ENCODE measurements around the gene CTAG1A. TPM values are rescaled to one million over a fixed set of nuclear protein-coding genes. Genes with fewer than 3 reads are reported as not detected.

CTAG1A gene
- total RNA-seq, 1 experiment from 2014 or later = not detected

- POLR2A ChIA-PET = no interaction called here
- Histone ChIP-seq H3K36me3 (ENCODE audit: control insufficient read depth in 1 of 2, insufficient read depth in 2 of 2, low read length in 2 of 2) (no peaks in the 10 kb centered on the region), H3K9ac (ENCODE audit: low read length) (no peak overlapping the region), H3K27me3 (ENCODE audit: insufficient read depth, low read length) (no peaks in the 10 kb centered on the region), H4K20me1 (ENCODE audit: insufficient read depth) (no peaks in the 10 kb centered on the region), H3K9me2 (ENCODE audit: insufficient read depth) (no peaks in the 10 kb centered on the region), H3K4me3 (replicated peaks in 1 of 2; ENCODE audit: low read depth in 1 of 2, low read length in 2 of 2) (no peak overlapping the region), H3K9me3 (ENCODE audit: control insufficient read depth in 1 of 2, insufficient read depth in 1 of 2, low read depth in 1 of 2, low read length in 2 of 2) (no peaks in the 10 kb centered on the region), H3K4me2 (ENCODE audit: low read length) (no peak overlapping the region), H3K79me2 (ENCODE audit: insufficient read depth, low read length) (no peaks in the 10 kb centered on the region), H2AFZ (ENCODE audit: low read depth, low read length, poor library complexity, severe bottlenecking) (no peak overlapping the region), H3K27ac (ENCODE audit: low read depth, low read length) (no peak overlapping the region), H3K4me1 (ENCODE audit: control insufficient read depth in 1 of 2, insufficient read depth in 2 of 2, low read length in 2 of 2) (peaks cover 16 to 17% of the 10 kb centered on the region in 2 experiments)
- no peak for ATAC-seq
- no peak for TF ChIP-seq EGR1 (IDR thresholded peaks at IDR 0.05; ENCODE audit: low read depth)
- no peak for TF ChIP-seq TCF7L2 (IDR thresholded peaks at IDR 0.05; ENCODE audit: borderline replicate concordance, extremely low read depth, insufficient read depth, insufficient read length)
- TF ChIP-seq ATF3 (IDR thresholded peaks at IDR 0.05) = no peak
- TF ChIP-seq, protein P1, sequence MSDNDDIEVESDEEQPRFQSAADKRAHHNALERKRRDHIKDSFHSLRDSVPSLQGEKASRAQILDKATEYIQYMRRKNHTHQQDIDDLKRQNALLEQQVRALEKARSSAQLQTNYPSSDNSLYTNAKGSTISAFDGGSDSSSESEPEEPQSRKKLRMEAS (IDR thresholded peaks at IDR 0.05) = no peak
- TF ChIP-seq ZFX (IDR thresholded peaks at IDR 0.05) = no peak
- TF ChIP-seq CEBPB (IDR thresholded peaks at IDR 0.05; ENCODE audit: low read depth) = no peak
- TF ChIP-seq RAD21 (IDR thresholded peaks at IDR 0.05; ENCODE audit: low read depth) = no peak
- no peak for TF ChIP-seq POLR2A (IDR thresholded peaks at IDR 0.05; ENCODE audit: borderline replicate concordance, extremely low read depth, insufficient read depth, insufficient read length)
- no peak for TF ChIP-seq EZH2 (IDR thresholded peaks at IDR 0.05)
- TF ChIP-seq SP1 (IDR thresholded peaks at IDR 0.05; ENCODE audit: low read depth) = no peak
- TF ChIP-seq SIN3A (IDR thresholded peaks at IDR 0.05; ENCODE audit: low read depth) = no peak
- no peak for TF ChIP-seq CBX3 (IDR thresholded peaks at IDR 0.05; ENCODE audit: low read depth)
- TF ChIP-seq, protein P2, sequence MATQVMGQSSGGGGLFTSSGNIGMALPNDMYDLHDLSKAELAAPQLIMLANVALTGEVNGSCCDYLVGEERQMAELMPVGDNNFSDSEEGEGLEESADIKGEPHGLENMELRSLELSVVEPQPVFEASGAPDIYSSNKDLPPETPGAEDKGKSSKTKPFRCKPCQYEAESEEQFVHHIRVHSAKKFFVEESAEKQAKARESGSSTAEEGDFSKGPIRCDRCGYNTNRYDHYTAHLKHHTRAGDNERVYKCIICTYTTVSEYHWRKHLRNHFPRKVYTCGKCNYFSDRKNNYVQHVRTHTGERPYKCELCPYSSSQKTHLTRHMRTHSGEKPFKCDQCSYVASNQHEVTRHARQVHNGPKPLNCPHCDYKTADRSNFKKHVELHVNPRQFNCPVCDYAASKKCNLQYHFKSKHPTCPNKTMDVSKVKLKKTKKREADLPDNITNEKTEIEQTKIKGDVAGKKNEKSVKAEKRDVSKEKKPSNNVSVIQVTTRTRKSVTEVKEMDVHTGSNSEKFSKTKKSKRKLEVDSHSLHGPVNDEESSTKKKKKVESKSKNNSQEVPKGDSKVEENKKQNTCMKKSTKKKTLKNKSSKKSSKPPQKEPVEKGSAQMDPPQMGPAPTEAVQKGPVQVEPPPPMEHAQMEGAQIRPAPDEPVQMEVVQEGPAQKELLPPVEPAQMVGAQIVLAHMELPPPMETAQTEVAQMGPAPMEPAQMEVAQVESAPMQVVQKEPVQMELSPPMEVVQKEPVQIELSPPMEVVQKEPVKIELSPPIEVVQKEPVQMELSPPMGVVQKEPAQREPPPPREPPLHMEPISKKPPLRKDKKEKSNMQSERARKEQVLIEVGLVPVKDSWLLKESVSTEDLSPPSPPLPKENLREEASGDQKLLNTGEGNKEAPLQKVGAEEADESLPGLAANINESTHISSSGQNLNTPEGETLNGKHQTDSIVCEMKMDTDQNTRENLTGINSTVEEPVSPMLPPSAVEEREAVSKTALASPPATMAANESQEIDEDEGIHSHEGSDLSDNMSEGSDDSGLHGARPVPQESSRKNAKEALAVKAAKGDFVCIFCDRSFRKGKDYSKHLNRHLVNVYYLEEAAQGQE (IDR thresholded peaks at IDR 0.05; ENCODE audit: low read depth) = no peak
- TF ChIP-seq ZNF274 (IDR thresholded peaks at IDR 0.05; ENCODE audit: low read depth, low read length) = no peak
- no peak for TF ChIP-seq SRF (IDR thresholded peaks at IDR 0.05; ENCODE audit: low read depth)
- TF ChIP-seq JUND (IDR thresholded peaks at IDR 0.05) = no peak
- TF ChIP-seq YY1 (IDR thresholded peaks at IDR 0.05; ENCODE audit: extremely low read depth, insufficient replicate concordance, low read depth, low read length) = no peak
- TF ChIP-seq ELF1 (IDR thresholded peaks at IDR 0.05; ENCODE audit: borderline replicate concordance, low read depth) = no peak
- no peak for TF ChIP-seq EZH2phosphoT487 (IDR thresholded peaks at IDR 0.05; ENCODE audit: borderline replicate concordance)
- TF ChIP-seq, protein P3, sequence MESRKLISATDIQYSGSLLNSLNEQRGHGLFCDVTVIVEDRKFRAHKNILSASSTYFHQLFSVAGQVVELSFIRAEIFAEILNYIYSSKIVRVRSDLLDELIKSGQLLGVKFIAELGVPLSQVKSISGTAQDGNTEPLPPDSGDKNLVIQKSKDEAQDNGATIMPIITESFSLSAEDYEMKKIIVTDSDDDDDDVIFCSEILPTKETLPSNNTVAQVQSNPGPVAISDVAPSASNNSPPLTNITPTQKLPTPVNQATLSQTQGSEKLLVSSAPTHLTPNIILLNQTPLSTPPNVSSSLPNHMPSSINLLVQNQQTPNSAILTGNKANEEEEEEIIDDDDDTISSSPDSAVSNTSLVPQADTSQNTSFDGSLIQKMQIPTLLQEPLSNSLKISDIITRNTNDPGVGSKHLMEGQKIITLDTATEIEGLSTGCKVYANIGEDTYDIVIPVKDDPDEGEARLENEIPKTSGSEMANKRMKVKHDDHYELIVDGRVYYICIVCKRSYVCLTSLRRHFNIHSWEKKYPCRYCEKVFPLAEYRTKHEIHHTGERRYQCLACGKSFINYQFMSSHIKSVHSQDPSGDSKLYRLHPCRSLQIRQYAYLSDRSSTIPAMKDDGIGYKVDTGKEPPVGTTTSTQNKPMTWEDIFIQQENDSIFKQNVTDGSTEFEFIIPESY (IDR thresholded peaks at IDR 0.05; ENCODE audit: extremely low read depth, insufficient replicate concordance, low read length) = no peak
- DNase-seq (ENCODE audit: low read depth, low spot score) = no peak
- no TSS peak for BruUV-seq (replicated peaks)
- intact Hi-C loops (cut with micrococcal nuclease) = no loop called here
- RAD21 ChIA-PET (ENCODE audit: low non-redundant PET in 1 of 2, low total read pairs in 2 of 2, uncharacterized antibody in 2 of 2, unreplicated experiment in 2 of 2) = no interaction called here
- CTCF ChIA-PET = no interaction called here
These were observed 22.4 kb downstream of the CTAG1A start for GRCh38 chrX:154607370-154607769.
